Left renal pelvis (tissue), 4 donors: ENCODE data around the gene ZFAND2B. TPM values are rescaled to one million over a fixed set of nuclear protein-coding genes. Genes with fewer than 3 reads are reported as not detected.

Experiments used
- DNase-seq, 4 donors: peaks; one replicate each; pipeline ENCODE4 v3.0.0-alpha.2; 2013; ENCODE audit warnings: low read depth in 4 of 4, low spot score in 3 of 4
- polyA plus RNA-seq, 4 donors: library from polyadenylated mRNA; unstranded; fragments of 120-200 nt; gene quantifications; one replicate each; pipeline ENCODE4 v1.2.1, GENCODE V29; 2013; ENCODE audit not compliant: insufficient read length in 4 of 4

The ZFAND2B gene
- polyA plus RNA-seq, 4 donors: 25.0 to 49.3 (median 35.7) TPM

DNA sequence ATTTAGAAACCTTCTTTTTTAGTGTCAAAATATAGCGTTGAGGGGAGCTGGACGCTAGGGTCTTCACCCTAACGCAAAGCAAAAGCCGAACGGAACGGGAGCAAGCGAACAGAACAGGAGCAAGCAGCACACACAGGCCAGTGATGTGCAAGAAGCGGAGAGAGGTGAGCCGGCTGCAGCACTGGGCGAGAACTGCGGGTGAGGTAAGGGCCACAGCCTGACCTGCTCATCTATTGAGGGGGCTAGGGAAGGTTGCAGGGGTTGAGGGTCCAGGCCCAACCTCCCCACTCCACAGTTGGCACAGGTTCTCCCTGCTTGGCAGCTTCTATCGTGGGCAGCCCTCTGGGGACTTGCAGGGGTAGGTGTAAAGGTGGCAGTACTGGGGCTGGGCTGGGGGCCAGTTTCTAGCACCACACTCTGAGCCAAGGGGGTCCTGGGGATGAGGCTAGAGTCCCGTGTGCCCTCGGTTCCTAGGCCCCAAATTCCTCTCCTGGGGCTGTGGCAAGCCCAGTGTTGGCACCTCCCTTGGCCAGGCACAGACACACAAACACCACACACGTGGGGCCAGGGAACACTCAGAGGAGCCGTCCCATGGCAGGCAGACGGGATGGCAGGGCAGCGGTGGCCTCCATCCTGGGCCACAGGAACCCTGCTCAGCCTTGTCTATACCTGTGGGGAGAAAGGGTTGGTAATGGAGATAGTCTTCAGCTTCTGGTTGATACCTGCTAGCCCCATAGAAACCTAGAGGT is 13.4 kb downstream of the ZFAND2B start:
- no peak for DNase-seq

DNA sequence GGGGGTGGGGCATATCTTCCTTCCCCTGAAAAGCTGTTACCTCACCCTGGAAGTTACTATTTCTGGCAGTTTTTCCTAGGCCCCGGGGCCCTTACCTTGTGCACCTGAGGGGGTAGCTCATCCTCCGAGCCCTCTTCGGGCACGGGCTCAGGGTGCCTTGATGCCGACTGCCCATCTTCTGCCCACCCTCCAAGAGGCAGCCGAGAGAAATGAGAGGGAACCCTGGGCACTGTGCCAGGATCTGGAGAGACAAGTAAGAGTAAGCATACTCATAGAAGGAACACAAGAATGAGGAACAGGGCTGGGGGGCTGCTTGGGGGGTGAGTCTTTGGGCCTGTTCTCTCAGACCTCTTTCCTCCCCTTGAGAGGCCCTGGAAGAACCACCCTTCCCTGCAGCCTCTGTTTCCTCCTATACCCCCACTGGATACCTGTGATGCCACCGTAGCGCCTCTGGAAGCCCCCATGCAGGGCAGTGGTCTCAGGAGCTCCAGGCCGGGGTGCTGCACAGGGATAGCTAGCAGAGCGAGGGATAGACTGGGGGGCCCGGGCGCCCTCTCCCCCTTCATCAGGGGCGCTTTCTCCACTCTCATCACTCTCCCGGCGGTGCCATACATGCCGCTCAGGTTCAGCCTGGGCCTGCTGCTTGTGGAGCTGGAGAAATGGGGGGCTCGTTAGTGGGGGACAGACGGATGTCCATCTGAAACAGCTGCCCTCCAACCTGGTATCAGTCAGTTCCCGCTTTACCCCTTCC is 14.2 kb downstream of the ZFAND2B start:
- DNase-seq: no peak

DNA sequence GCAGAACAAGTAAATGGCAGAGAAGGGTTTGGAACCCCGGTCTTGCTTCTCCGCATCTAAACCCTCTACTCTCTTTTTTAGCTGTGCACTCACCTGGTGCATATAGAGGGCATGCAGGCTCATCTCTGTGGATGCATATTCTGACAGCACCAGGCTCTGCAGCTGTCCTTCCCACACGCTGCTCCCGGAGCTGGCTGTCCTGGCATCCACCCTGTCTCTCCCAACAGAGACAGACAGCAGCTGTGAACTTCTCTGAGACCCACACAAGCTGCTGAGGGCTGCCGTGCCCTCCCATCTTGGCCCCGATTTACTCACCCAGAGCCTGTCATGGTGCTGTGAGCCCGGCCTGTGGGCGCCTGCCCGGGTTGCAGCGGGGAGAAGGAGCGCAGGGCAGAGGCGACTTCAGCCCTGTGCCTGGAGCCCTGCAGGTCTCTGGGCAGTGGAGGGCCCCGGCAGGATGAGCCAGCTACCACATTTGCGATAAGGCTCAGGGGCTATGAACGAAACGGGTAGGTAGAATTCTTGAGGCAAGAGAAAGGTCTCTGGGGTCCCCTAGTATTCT is 15.5 kb downstream of the ZFAND2B start:
- DNase-seq: no peak

DNA sequence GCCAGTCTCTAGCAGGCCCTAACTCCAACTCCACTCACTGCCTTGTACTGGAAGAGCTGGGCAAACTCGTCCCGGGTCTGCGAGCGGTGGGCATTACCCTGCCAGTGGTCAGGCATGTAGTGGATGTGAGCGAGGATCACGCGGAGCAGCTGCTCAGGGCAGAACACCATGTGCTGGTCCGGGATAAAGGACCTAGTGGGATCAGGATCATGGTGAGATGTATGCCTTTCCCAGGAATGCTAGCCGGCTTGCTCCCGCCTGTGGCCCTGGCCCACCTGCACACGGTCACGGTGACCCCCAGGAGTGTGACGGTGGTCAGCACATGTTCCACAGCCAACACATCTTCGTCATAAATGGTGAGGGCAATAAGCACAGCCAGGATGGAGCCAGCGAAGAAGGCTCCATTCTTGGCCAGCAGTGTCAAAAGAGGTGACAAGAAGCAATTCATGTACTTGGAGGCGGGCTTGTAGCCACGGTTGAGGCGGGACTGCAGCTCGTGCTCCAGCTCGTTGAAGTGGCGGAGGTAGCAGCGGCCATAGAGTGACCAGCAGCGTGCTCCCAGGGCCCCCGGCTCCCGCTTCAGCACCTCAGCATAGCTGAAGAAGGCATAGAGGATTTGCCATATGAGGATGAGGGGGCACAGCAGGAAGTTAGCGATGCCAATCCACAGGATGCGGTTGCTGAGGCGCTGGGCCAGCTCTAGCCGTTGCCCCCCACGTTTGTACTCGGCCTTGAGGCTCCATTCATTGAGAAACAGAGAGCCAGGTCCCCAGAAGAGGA is 17.4 kb downstream of the ZFAND2B start:
- DNase-seq: no peak

DNA sequence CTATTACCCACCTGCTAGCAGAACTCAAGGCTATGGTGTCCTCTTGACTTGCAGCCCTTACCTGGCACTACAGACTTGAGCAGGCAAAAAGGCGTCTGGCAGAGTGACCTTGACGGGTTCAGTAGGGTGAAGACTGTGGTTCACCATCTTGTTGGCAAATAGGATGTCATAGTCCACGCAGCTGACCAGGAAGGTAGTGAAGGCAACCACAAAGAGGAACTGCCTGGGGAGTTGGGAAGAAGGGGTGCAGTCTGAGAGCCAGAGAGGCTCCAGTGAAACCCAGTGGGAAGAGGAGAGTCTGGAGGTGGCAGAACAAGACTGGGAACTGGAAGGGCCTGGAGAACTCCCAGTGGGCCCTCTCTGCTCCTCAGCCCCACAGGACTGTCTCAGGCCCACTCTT is 18.8 kb downstream of the ZFAND2B start:
- DNase-seq: no peak

DNA sequence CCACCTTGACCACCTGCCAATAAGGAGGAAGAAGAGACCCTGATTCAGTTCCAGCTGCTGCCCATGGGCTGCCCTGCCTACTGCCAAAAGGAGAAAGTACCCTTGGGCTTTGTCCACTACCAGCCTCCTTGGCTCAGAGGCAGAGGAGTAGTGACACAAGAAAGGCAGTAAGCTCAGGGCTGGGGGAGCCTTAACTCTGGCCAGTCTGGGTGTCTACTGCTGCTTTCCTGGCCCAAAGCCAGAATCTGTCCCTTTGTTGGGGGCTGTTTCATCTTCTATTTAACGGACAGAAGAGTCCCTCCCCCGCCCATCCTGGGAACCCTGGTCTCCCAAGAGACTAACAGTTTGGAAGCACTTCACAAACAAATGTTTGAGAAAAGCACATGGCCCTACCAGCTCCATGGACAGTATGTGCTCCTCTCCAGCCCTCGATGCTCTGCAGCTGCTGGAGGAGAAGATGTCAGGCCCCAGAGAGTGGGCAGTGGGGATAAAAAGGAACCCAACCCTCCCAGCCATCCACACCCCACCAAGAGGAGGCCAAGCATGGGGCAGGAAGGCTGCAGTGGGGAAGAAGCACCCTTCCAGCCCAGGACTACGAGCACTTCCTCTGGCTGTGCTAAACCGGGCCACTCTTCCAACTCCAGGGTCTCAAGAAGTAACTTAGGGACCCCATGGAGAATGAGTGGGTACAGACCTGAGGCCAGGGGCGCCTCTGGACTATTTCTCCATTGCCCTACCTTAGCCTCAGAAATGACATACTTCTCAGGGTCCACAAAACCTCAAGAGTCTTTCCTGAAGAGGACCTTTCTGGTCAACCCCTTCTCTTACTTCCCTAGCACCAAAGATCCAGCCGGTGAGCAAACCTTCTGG is 21.7 kb downstream of the ZFAND2B start:
- DNase-seq: no peak

DNA sequence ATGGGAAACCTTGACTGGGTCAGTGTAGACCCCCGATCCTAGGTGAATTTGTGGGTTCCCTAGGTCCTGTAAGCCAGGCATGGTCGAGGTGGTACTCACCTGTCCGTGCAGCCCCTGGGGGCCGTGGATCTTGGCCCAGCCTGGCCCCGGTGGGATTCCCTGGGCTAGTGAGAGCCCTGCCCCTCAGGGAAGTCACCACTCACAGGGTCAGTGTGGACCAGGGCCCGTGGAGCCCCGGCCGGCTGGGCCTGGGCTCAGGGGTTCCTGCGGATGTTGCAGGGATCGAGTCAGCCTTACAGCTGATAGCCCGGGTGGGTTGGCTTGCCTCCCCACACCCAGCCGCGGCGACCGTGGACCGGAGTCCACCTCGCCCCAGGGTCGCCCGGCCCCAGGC is 22.3 kb downstream of the ZFAND2B start:
- no peak for DNase-seq

DNA sequence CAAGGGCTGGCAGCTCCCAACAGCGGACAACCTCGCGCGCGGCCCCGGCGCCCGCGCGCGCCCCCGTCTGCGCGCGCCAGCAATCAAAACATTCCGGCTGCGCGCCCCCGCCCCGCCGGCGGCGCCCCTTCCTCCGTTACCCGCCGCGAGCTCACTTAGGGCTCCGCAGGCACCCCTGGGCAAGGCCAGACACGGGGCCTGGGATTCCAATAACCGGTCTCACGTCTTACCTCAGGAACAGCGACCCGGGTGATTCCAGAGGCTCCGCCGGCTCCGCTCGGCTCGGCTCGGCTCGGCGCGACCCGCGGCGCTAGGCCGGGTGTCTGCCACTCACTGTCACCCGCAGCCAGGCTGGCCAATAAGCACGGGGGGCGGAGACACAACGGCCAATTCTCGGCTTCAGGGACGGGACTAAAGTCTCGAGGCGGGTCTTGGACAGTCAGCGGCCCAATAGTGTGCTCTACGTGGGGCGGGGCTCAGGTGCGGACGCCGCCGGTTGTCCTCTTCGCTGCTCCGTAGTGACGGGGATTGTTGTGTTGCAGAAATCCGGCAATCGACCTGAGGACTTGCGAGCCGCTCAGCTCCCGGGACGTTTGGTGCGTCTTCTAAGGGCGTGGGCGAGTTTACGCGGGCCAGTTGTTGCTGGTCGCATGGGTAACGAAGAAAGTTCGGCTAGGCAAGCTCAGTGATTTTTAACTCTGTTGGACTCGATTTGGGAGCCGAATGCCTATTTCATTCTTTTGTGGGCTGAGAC is 22.9 kb downstream of the ZFAND2B start, which contains the start of the genes ANKZF1 and ATG9A:
Gene ANKZF1, plus strand, starts transcription at position 502 of the 754 bp plus-strand sequence. CDS start 452 bp downstream, outside the sequence.
Gene ATG9A, minus strand, starts transcription at position 332 of the 754 bp plus-strand sequence. CDS start 1,612 bp downstream, outside the sequence.
- peak; percentile 93 to 97 (median 95) for DNase-seq

DNA sequence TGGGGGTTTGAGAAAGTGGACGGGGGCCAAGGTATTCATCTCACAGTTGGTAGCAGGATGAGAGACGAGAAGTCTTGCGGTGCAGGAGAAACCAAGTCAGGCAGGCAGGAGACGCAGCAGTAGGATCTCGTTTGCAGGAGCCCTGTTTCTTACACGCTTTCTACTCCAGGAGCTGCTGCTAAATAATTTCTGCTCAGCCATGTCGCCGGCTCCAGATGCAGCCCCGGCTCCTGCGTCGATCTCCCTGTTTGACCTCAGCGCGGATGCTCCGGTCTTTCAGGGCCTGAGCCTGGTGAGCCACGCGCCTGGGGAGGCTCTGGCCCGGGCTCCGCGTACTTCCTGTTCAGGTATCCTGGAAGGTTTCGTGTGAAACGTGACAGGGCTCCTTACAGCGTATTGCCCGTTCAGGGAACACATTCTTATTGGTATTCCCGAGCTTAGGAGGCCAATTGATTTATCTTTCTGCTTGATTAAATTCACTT is 23.5 kb downstream of the ZFAND2B start:
- no peak for DNase-seq

DNA sequence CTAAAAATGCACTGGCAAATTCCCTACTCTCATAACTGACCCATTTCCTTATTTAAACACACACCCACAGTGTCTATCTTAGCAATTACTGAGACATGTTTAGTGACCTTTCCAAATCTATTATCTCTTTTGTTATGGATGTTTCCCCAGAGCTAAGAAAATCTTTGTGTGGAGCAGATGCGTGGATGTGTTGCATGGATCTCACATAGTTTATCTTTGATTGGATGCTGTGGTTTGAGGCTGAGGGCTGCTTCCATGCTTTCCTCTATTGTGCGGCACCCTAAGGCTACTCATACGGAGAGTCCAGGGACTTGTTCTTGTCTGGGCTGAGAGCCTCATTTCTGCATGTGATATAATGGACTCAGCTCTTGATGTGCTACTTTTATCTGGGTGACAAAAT is 27.7 kb downstream of the ZFAND2B start:
- no peak for DNase-seq

DNA sequence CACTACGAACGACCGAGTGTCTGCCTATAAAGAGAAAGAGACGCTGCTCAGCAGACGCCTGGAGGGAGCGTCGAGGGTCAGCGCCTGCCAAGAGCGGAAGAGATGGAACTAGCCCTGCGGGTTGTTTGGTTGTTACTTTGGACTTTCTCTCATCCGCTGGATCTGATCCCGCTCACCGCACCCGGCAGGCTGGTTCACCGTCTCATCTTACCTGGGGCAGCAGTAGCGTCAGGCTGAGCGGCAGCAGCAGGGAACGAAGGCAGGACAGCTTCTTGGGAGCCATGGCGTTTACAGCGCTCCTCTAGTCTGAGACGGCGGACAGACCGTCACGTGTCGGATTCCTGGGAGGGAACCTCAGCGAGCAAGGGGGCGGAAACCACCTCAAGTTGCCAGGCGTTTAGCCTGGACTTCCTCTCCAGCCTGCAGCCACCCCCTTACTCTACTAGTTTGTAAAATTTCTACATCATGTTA is 36.7 kb downstream of the ZFAND2B start:
- DNase-seq: no peak

DNA sequence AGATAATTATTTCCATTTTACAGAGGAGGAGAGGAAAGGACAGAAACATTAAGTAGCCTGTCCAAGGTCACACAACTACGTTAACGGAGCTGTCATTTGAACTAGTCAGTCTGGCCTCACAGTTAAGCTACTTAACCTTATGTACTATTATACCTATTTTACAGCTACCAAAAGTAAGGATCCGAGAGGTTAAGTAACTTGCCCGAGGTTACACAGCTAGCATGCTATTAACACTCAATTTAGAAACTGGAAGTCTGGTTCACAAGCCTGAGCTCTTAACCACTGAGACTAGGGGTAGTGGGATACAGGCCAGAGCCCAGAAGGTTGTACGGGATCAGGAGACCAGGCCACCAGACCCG is 38.2 kb downstream of the ZFAND2B start:
- no peak for DNase-seq

DNA sequence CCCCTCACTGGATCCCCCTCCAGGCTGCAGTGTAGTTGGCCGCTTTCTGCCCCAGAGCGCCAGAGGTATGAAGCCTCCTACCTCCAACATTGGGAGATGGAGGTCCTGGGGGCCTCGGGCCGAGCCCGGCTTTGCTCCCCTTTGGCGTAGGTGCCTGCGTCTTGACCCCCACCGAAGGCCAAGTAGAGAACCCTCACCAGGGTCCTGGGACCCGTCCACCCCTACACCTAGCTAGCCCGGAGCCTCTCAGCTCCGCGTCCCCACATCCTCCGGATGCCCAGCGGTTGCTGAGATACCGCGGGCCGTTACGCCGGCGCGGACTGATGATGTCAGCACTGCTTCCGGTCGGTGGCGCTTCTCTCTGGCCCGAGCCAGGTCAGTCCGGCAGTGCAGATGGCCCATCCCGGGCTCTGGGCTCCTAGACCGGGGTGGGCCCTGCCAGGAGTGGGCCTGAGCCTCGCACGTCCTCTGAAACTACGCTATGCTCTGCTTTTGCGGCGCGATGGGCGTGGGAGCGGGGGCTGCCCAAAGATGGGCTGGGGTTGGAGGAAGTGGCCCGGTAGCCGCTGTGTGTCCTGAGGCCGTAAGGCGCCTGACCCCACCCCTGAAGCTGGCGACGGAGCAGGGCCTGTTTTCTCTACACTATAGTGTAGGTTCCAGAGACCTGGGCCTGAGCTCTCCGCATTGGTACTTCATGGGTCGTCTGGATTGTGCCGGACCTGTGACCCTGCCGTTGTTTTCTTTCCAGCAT is 38.7 kb downstream of the ZFAND2B start, which contains the start of the genes GLB1L and STK16:
Gene GLB1L, minus strand, starts transcription at position 297 of the 751 bp plus-strand sequence. CDS start 1,871 bp downstream, outside the sequence.
Gene STK16, plus strand, starts transcription at position 332 of the 751 bp plus-strand sequence. CDS start 521 bp downstream, outside the sequence.
- DNase-seq: peak in 3 of 4 donors; percentile 86 to 89 (median 87)

DNA sequence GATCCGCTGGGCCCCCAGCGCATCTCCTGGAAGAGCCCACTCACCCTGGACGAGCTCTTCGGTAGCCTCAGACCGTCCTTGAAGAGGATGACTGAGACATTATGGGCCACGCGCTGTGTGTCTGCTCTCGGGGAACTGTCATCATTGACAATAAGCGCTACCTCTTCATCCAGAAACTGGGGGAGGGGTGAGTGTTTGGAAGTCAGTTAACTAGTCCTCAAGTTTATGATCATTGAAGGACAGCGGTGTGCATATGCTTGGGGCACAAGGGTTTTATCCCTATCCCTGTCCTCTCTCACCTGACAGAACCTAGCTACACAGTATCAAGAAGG is 39.3 kb downstream of the ZFAND2B start:
- no peak for DNase-seq

DNA sequence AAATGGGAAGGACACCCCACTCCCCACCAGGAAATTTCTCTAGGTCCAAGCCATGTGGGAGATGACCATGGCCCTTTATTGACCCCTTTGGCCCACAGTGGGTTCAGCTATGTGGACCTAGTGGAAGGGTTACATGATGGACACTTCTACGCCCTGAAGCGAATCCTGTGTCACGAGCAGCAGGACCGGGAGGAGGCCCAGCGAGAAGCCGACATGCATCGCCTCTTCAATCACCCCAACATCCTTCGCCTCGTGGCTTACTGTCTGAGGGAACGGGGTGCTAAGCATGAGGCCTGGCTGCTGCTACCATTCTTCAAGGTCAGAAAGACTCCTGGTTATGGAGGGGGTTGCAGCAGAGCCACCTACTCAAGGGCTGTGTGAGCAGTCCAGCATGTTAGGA is 40.0 kb downstream of the ZFAND2B start:
- no peak for DNase-seq

DNA sequence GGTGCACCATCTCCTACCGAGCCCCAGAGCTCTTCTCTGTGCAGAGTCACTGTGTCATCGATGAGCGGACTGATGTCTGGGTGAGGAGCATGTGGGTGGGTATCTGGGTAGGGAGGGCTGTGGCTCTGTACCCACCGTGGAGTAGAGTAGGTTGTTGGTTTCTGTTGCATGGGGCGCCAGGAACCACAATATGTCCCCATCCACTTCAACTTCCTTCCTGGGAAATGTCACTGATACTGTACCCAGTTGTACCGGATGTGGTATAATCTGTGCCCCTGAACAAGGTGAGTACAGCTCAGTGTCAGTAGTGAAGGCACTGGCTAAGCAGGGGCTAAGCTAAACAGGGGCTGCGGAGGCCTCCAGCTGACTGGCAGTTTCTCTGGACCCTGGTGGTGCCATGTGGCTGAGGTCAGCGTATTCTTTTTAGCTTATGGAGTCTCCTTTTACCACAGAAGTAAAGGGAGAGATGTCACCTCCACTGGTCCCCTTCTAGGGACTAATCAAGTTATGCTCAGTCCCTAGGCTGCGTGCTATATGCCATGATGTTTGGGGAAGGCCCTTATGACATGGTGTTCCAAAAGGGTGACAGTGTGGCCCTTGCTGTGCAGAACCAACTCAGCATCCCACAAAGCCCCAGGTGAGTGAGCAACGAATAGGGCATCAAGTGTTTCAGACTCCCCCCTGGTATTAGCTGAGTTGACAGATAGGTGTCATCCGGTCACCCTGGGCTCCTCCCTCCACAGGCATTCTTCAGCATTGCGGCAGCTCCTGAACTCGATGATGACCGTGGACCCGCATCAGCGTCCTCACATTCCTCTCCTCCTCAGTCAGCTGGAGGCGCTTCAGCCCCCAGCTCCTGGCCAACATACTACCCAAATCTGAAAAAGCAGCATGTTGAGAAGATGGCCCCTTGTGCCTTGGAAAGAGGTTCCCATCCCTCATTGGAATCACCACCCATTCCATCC is 41.4 kb downstream of the ZFAND2B start:
- no peak for DNase-seq

DNA sequence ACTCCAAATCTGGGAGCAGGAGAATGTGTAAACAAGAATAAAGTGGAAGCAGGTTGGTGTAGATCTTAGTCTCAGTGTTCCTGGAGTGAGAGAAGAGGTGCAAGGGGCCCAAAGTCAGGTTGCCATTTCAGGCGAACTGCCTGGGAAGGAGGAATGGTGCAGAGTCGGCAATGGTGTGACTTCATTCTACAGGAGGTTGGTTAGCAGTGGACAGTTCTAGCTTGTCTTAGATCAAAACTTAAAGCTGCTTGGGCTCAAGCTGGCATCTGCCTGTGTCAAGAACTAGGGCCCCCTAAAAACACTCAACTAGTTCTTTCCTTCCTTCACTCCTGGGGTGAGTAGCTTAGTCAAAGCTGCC is 42.2 kb downstream of the ZFAND2B start:
- no peak for DNase-seq
